Measurements from ENCODE around the gene RETREG2.

DNA sequence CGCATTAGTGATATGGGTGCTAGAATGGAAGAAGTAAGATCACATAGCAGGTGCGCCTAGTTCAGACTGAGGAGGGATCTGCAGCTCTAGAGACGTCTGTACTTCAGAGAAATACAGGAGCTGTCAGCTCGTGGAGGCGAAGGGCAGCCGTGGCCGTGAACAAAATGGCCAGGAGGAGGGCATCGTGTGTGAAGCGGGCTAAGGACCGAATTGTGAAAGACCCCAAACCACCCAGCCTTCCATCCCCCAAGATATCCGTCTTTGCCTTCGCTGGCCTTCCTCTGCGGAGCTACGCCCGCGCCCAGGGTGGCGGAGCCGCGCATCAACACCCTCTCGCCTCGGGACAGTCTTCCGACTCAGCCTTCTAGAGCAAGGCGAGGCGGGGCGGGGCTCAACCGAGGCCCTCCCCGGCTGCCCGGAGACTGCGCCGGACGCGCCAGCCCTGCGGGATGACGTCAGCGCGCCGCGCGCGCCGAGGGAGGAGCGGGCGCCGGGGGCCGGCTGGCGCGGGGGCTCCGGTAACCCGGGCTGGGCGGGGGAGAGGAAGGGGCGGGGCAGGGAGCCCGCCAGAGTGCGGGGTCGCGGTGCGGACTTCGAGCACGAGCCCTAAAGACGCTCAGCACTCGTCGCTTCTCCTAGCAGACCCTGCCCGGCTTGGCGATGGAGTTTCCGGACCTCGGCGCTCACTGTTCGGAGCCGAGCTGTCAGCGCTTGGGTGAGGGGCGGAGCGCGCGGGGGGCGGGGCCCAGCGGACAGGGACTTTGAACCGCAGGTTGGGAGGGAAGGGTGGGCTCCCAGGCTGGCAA lies 28.5 kb downstream of the RETREG2 start, which contains the start of gene ZFAND2B:
- TF ChIP-seq, protein P1, sequence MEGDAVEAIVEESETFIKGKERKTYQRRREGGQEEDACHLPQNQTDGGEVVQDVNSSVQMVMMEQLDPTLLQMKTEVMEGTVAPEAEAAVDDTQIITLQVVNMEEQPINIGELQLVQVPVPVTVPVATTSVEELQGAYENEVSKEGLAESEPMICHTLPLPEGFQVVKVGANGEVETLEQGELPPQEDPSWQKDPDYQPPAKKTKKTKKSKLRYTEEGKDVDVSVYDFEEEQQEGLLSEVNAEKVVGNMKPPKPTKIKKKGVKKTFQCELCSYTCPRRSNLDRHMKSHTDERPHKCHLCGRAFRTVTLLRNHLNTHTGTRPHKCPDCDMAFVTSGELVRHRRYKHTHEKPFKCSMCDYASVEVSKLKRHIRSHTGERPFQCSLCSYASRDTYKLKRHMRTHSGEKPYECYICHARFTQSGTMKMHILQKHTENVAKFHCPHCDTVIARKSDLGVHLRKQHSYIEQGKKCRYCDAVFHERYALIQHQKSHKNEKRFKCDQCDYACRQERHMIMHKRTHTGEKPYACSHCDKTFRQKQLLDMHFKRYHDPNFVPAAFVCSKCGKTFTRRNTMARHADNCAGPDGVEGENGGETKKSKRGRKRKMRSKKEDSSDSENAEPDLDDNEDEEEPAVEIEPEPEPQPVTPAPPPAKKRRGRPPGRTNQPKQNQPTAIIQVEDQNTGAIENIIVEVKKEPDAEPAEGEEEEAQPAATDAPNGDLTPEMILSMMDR (IDR thresholded peaks at IDR 0.05) = no peak
- peak; percentile 98 for TF ChIP-seq POLR2AphosphoS5 (IDR thresholded peaks at IDR 0.05; ENCODE audit: low read depth, low read length)

All from Panc1 (cell line).